Cardiac muscle cell (in vitro differentiated cells and primary cell): ENCODE results near the gene EIF2B2. TPM values are rescaled to one million over a fixed set of nuclear protein-coding genes. Genes with fewer than 3 reads are reported as not detected.

Experiments
- DNase-seq, 2 donors: peaks; one replicate each; pipeline versions ENCODE4 v3.0.0 to v3.0.0-alpha.2; 2010 to 2017; ENCODE audit warnings: low read depth in 1 of 2, low spot score in 1 of 2
- H3K27ac ChIP-seq: fragments of 200-600 bp; sonication (generic); 2 replicates; pipeline ENCODE4 v1.5.1; 2016
- H3K27me3 ChIP-seq: fragments of 200-600 bp; sonication (generic); 2 replicates; pipeline ENCODE4 v1.6.0; 2016; ENCODE audit warnings: control low read depth
- H3K36me3 ChIP-seq: fragments of 200-600 bp; sonication (generic); 2 replicates; pipeline ENCODE4 v1.5.1; 2016; ENCODE audit warnings: control low read depth
- H3K4me1 ChIP-seq: fragments of 200-600 bp; sonication (generic); 2 replicates; pipeline ENCODE4 v1.8.1; 2017; ENCODE audit warnings: low read depth, mild to moderate bottlenecking, mixed run types
- H3K4me3 ChIP-seq: fragments of 200-600 bp; sonication (generic); 2 replicates; pipeline ENCODE4 v1.5.1; 2016; ENCODE audit warnings: mild to moderate bottlenecking
- H3K9me3 ChIP-seq: fragments of 200-600 bp; sonication (generic); 2 replicates; pipeline ENCODE4 v1.5.1; 2017; ENCODE audit warnings: low read depth, mild to moderate bottlenecking, control low read depth
- CTCF ChIP-seq: IDR thresholded peaks from 2 replicates; pipeline ENCODE4 v1.5.1; 2012; ENCODE audit warnings: low read depth, mild to moderate bottlenecking, low read length
- polyA plus RNA-seq: library from polyadenylated mRNA; unstranded; fragments of >200 nt; fragmentation: Nextera tagmentation; extraction: Ambion mirVana; gene quantifications from 2 replicates; pipeline ENCODE4 v1.2.1, GENCODE V29; 2016
- total RNA-seq: library from RNA; depleted of rRNA; stranded (reverse); fragments of >200 nt; gene quantifications from 2 replicates; pipeline ENCODE4 v1.2.3, GENCODE V29; 2016

EIF2B2 gene
- total and polyA plus RNA-seq, 2 experiments from 2014 or later, result 57.3 to 76.7 TPM

- no peaks in the 10 kb centered on the region for H3K36me3 ChIP-seq
- peaks cover 10% of the 10 kb centered on the region for H3K4me1 ChIP-seq
- DNase-seq, result no peak
- no peak for TF ChIP-seq CTCF
- no peaks in the 10 kb centered on the region for H3K27me3 ChIP-seq
- H3K4me3 ChIP-seq, result no peak overlapping the region
- no peak overlapping the region for H3K27ac ChIP-seq
- no peaks in the 10 kb centered on the region for H3K9me3 ChIP-seq
Observed at GRCh38 chr14:74962046-74962445, 40.7 kb upstream of the EIF2B2 start.

- no peak overlapping the region for H3K27ac ChIP-seq
- TF ChIP-seq CTCF, result no peak
- no peak overlapping the region for H3K4me3 ChIP-seq
- peaks cover 9% of the 10 kb centered on the region for H3K4me1 ChIP-seq
- H3K36me3 ChIP-seq, result no peaks in the 10 kb centered on the region
- no peak for DNase-seq
- no peaks in the 10 kb centered on the region for H3K9me3 ChIP-seq
- H3K27me3 ChIP-seq, result no peaks in the 10 kb centered on the region
Observed at GRCh38 chr14:74962493-74962892, 40.2 kb upstream of the EIF2B2 start.

- no peak for TF ChIP-seq CTCF
- peak overlapping the region; percentile 58 for H3K27ac ChIP-seq
- H3K9me3 ChIP-seq, result no peaks in the 10 kb centered on the region
- H3K4me1 ChIP-seq, result peaks cover 9% of the 10 kb centered on the region
- H3K27me3 ChIP-seq, result no peaks in the 10 kb centered on the region
- no peak overlapping the region for H3K4me3 ChIP-seq
- H3K36me3 ChIP-seq, result no peaks in the 10 kb centered on the region
- DNase-seq, result no peak
Observed at GRCh38 chr14:74963178-74963704, 39.5 kb upstream of the EIF2B2 start.

- H3K9me3 ChIP-seq, result no peaks in the 10 kb centered on the region
- H3K4me3 ChIP-seq, result no peak overlapping the region
- peak; percentile 34 to 51 for DNase-seq
- no peaks in the 10 kb centered on the region for H3K36me3 ChIP-seq
- peaks cover 9% of the 10 kb centered on the region for H3K4me1 ChIP-seq
- no peaks in the 10 kb centered on the region for H3K27me3 ChIP-seq
- peak overlapping the region; percentile 58 for H3K27ac ChIP-seq
- no peak for TF ChIP-seq CTCF
Observed at GRCh38 chr14:74963705-74964271, 38.9 kb upstream of the EIF2B2 start.

- Histone ChIP-seq H3K27ac (no peak overlapping the region), H3K9me3 (no peaks in the 10 kb centered on the region), H3K4me1 (peaks cover 9% of the 10 kb centered on the region), H3K36me3 (no peaks in the 10 kb centered on the region), H3K27me3 (no peaks in the 10 kb centered on the region), H3K4me3 (no peak overlapping the region)
- TF ChIP-seq CTCF, result no peak
- peak in 1 of 2 donors; percentile 51 for DNase-seq
Observed at GRCh38 chr14:74964787-74965485, 37.8 kb upstream of the EIF2B2 start.
